A549 (cell line): ENCODE data around the gene ARMC9. TPM values are rescaled to one million over a fixed set of nuclear protein-coding genes. Genes with fewer than 3 reads are reported as not detected.

Source experiments
- CBX2 ChIP-seq: fragments of 200-600 bp; sonication (generic); IDR thresholded peaks from 2 replicates; pipeline ENCODE4 v1.6.1; 2016; ENCODE audit warnings: low read depth, mild to moderate bottlenecking, borderline replicate concordance
- CHD2 ChIP-seq: fragments of 150-350 bp; IDR thresholded peaks from 2 replicates; pipeline ENCODE4 v1.6.1; 2014; ENCODE audit warnings: low read length; ENCODE audit not compliant: partially characterized antibody
- CHD4 ChIP-seq: fragments of 200-600 bp; sonication (generic); IDR thresholded peaks from 2 replicates; pipeline ENCODE4 v1.6.1; 2016; ENCODE audit warnings: antibody characterized with exemption, mild to moderate bottlenecking, borderline replicate concordance
- EHF ChIP-seq: fragments of 250-450 bp; sonication (Bioruptor Pico); IDR thresholded peaks from 2 replicates; pipeline ENCODE4 v1.5.0; 2020; ENCODE audit warnings: mild to moderate bottlenecking
- EP300 ChIP-seq, 2 experiments: fragments of >200 bp; sonication (Bioruptor Twin); formaldehyde crosslinking; IDR thresholded peaks; 2 replicates in 1 of 2; 3 replicates in 1 of 2; pipeline ENCODE4 v1.6.1; 2016 to 2017
- FOSB ChIP-seq: fragments of 250-450 bp; sonication (Bioruptor Pico); IDR thresholded peaks from 2 replicates; pipeline ENCODE4 v1.5.0; 2020; ENCODE audit warnings: mild to moderate bottlenecking, moderate library complexity
- GATA3 ChIP-seq: IDR thresholded peaks from 2 replicates; pipeline ENCODE4 v1.6.1; 2012; ENCODE audit warnings: borderline replicate concordance
- HEYL ChIP-seq: fragments of 250-450 bp; sonication (Bioruptor Pico); IDR thresholded peaks from 2 replicates; pipeline ENCODE4 v1.8.0; 2021; ENCODE audit warnings: mild to moderate bottlenecking, moderate library complexity
- HOXA7 ChIP-seq: fragments of 250-450 bp; sonication (Bioruptor Pico); IDR thresholded peaks from 2 replicates; pipeline ENCODE4 v1.5.0; 2020; ENCODE audit warnings: mild to moderate bottlenecking, moderate library complexity
- JUN ChIP-seq, 2 experiments: fragments of >200 bp; sonication (Bioruptor Twin); formaldehyde crosslinking; IDR thresholded peaks; 2 replicates in 1 of 2; 3 replicates in 1 of 2; pipeline ENCODE4 v1.6.1; 2016 to 2017
- JUNB ChIP-seq: fragments of >200 bp; sonication (Bioruptor Twin); formaldehyde crosslinking; IDR thresholded peaks from 2 replicates; pipeline ENCODE4 v1.6.1; 2016
- KDM1A ChIP-seq: fragments of 200-600 bp; sonication (generic); IDR thresholded peaks from 2 replicates; pipeline ENCODE4 v1.6.1; 2016; ENCODE audit warnings: low read depth, mild to moderate bottlenecking
- KDM5A ChIP-seq: fragments of 200-600 bp; sonication (generic); IDR thresholded peaks from 2 replicates; pipeline ENCODE4 v1.6.1; 2016; ENCODE audit warnings: antibody characterized with exemption, mild to moderate bottlenecking
- MAFK ChIP-seq: fragments of 450-650 bp; IDR thresholded peaks from 2 replicates; pipeline ENCODE4 v1.6.1; 2014; ENCODE audit not compliant: partially characterized antibody
- MYC ChIP-seq: IDR thresholded peaks from 2 replicates; pipeline ENCODE4 v1.6.1; 2012; ENCODE audit warnings: mild to moderate bottlenecking, inconsistent platforms, low read length, improper control_type of control experiment, borderline replicate concordance
- NFE2L2 ChIP-seq: fragments of 150-350 bp; conservative IDR thresholded peaks from 2 replicates; pipeline ENCODE4 v1.6.1; 2014; ENCODE audit warnings: low read length
- POLR2A ChIP-seq: IDR thresholded peaks from 2 replicates; pipeline ENCODE4 v1.6.1; 2012; ENCODE audit warnings: mild to moderate bottlenecking, low read length
- POLR2AphosphoS2 ChIP-seq: conservative IDR thresholded peaks from 2 replicates; pipeline ENCODE4 v1.6.1; 2012; ENCODE audit warnings: low read length, improper control_type of control experiment, inconsistent platforms
- RFX5 ChIP-seq: fragments of 450-650 bp; IDR thresholded peaks from 2 replicates; pipeline ENCODE4 v1.7.1; 2014; ENCODE audit warnings: antibody characterized with exemption, mild to moderate bottlenecking, moderate library complexity
- RNF2 ChIP-seq: fragments of 200-600 bp; sonication (generic); IDR thresholded peaks from 2 replicates; pipeline ENCODE4 v1.6.1; 2016; ENCODE audit warnings: low read depth, mild to moderate bottlenecking, antibody characterized with exemption, moderate library complexity, borderline replicate concordance
- TFCP2L1 ChIP-seq: fragments of 250-450 bp; sonication (Bioruptor Pico); IDR thresholded peaks from 2 replicates; pipeline ENCODE4 v1.5.0; 2021; ENCODE audit warnings: mild to moderate bottlenecking
- ZC3H11A ChIP-seq: fragments of 450-650 bp; IDR thresholded peaks from 2 replicates; pipeline ENCODE4 v1.6.1; 2014; ENCODE audit warnings: antibody characterized with exemption, mild to moderate bottlenecking
- ZFP36 ChIP-seq: fragments of 450-650 bp; IDR thresholded peaks from 2 replicates; pipeline ENCODE4 v1.6.1; 2014; ENCODE audit warnings: borderline replicate concordance; ENCODE audit not compliant: partially characterized antibody
- ZSCAN20 ChIP-seq: fragments of 250-450 bp; sonication (Bioruptor Pico); IDR thresholded peaks from 2 replicates; pipeline ENCODE4 v1.8.0; 2022; ENCODE audit warnings: mild to moderate bottlenecking, moderate library complexity
- polyA plus RNA-seq, 4 experiments: library from polyadenylated mRNA; depleted of rRNA in 3 of 4; stranded (reverse); fragments of >200 nt; fragmentation: RNase III in 1 of 4; extraction: RNeasy Plus Mini Kit Qiagen cat#74134 plus additional on column Dnase treatment in 1 of 4; gene quantifications; 2 replicates in 3 of 4; 3 replicates in 1 of 4; pipeline ENCODE4 v1.2.3, GENCODE V29; 2011 to 2017
- TF ChIP-seq, protein P1 (sequence below): IDR thresholded peaks from 2 replicates; pipeline ENCODE4 v1.6.1; 2012
- TF ChIP-seq, protein P2 (sequence below): fragments of >200 bp; sonication (Bioruptor Twin); formaldehyde crosslinking; IDR thresholded peaks from 3 replicates; pipeline ENCODE4 v1.5.1; 2016
- TF ChIP-seq, protein P3 (sequence below): fragments of 250-450 bp; sonication (Bioruptor Pico); IDR thresholded peaks from 2 replicates; pipeline ENCODE4 v1.5.0; 2021; ENCODE audit warnings: mild to moderate bottlenecking, moderate library complexity, borderline replicate concordance
- TF ChIP-seq, protein P4 (sequence below): fragments of 150-350 bp; IDR thresholded peaks from 2 replicates; pipeline ENCODE4 v1.6.1; 2014; ENCODE audit warnings: low read depth, mild to moderate bottlenecking, low read length
- TF ChIP-seq, protein P5 (sequence below): fragments of >200 bp; sonication (Bioruptor Twin); formaldehyde crosslinking; IDR thresholded peaks from 2 replicates; pipeline ENCODE4 v1.6.1; 2016
- TF ChIP-seq, protein P6 (sequence below): fragments of 200-600 bp; sonication (generic); IDR thresholded peaks from 2 replicates; pipeline ENCODE4 v1.6.1; 2016; ENCODE audit warnings: antibody characterized with exemption, mild to moderate bottlenecking, moderate library complexity
- TF ChIP-seq, protein P7 (sequence below): IDR thresholded peaks from 2 replicates; pipeline ENCODE4 v1.6.1; 2012; ENCODE audit warnings: low read depth, borderline replicate concordance
- TF ChIP-seq, protein P8 (sequence below): fragments of 450-650 bp; IDR thresholded peaks from 2 replicates; pipeline ENCODE4 v1.6.1; 2014; ENCODE audit warnings: antibody characterized with exemption

The ARMC9 gene
- polyA plus RNA-seq, 2 of the 4 experiments (the other 2 are of a cell fraction), result 12.0 to 14.1 TPM

DNA sequence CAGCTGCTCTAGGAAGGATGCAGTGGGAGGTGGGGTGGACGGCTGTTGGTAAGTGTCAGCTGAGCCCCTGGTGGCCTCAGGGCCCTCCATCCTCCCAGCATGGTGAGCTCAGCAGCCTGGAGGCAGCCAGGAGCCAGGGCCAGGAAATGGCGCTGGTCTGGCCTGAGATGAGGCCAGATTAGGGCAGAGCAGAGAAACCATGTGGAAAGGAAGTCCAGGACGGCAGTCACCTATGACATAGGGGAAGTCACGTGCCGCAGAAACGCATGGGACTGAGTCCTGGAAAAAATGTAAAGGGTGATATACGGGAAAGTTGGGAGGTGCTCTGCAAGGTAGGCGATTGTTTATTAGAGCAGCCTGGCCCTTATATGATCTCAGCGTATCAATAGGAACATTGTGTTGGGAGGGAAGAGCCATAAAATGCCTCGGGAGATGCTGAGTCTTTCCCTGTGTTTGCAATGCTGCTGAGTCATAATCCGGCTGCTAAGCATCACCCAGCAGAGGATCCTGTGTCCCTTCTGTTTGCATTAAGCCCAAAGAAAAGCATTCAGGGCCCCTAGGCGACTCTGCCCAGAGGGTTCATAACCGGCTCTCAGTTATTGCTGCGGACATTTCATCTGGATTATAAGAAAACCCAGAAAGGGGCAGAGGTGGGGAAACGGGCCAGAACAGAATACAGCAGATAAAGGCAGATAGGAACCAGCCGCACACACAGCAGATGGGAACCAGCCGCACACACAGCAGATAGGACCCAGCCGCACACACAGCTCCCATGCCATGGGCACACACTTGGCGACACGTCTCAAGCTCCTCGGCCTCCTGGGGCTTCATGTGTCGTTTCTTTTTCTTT lies 166.8 kb downstream of the ARMC9 start (continued):
- TF ChIP-seq KDM5A (no peak), TFCP2L1 (CRISPR knock-in tag) (0 out of 2 replicates have a peak, but pooled peaks have one; percentile 69), CBX2 (no peak), MYC (no peak), ZFP36 (no peak), EHF (CRISPR knock-in tag) (peak; percentile 94), POLR2AphosphoS2 (no peak), MAFK (peak; percentile 95), ZSCAN20 (CRISPR knock-in tag) (peak; percentile 90; the same call in 1 of the 2 replicates), CHD2 (no peak), CHD4 (no peak), EP300 (IDR thresholded peaks at IDR 0.05) (peak in 1 of 2 experiments; percentile 22; a peak in 1 of 5 replicates), HOXA7 (peak; percentile 74), POLR2A (no peak), RFX5 (no peak), JUN (IDR thresholded peaks at IDR 0.05) (peak in 1 of 2 experiments; percentile 41; a peak in 1 of 5 replicates), FOSB (peak; percentile 67; the same call in 1 of the 2 replicates), ZC3H11A (no peak), JUNB (peak; percentile 39; the same call in 1 of the 2 replicates), GATA3 (peak; percentile 23; the same call in 1 of the 2 replicates), HEYL (peak; percentile 96), NFE2L2 (peak; percentile 77), KDM1A (no peak), RNF2 (no peak)
- TF ChIP-seq, protein P1, sequence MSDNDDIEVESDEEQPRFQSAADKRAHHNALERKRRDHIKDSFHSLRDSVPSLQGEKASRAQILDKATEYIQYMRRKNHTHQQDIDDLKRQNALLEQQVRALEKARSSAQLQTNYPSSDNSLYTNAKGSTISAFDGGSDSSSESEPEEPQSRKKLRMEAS, result peak; percentile 96
- TF ChIP-seq, protein P2, sequence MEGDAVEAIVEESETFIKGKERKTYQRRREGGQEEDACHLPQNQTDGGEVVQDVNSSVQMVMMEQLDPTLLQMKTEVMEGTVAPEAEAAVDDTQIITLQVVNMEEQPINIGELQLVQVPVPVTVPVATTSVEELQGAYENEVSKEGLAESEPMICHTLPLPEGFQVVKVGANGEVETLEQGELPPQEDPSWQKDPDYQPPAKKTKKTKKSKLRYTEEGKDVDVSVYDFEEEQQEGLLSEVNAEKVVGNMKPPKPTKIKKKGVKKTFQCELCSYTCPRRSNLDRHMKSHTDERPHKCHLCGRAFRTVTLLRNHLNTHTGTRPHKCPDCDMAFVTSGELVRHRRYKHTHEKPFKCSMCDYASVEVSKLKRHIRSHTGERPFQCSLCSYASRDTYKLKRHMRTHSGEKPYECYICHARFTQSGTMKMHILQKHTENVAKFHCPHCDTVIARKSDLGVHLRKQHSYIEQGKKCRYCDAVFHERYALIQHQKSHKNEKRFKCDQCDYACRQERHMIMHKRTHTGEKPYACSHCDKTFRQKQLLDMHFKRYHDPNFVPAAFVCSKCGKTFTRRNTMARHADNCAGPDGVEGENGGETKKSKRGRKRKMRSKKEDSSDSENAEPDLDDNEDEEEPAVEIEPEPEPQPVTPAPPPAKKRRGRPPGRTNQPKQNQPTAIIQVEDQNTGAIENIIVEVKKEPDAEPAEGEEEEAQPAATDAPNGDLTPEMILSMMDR, result no peak
- TF ChIP-seq, protein P3, sequence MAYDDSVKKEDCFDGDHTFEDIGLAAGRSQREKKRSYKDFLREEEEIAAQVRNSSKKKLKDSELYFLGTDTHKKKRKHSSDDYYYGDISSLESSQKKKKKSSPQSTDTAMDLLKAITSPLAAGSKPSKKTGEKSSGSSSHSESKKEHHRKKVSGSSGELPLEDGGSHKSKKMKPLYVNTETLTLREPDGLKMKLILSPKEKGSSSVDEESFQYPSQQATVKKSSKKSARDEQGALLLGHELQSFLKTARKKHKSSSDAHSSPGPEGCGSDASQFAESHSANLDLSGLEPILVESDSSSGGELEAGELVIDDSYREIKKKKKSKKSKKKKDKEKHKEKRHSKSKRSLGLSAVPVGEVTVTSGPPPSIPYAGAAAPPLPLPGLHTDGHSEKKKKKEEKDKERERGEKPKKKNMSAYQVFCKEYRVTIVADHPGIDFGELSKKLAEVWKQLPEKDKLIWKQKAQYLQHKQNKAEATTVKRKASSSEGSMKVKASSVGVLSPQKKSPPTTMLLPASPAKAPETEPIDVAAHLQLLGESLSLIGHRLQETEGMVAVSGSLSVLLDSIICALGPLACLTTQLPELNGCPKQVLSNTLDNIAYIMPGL (CRISPR knock-in tag), result peak; percentile 88
- TF ChIP-seq, protein P4, sequence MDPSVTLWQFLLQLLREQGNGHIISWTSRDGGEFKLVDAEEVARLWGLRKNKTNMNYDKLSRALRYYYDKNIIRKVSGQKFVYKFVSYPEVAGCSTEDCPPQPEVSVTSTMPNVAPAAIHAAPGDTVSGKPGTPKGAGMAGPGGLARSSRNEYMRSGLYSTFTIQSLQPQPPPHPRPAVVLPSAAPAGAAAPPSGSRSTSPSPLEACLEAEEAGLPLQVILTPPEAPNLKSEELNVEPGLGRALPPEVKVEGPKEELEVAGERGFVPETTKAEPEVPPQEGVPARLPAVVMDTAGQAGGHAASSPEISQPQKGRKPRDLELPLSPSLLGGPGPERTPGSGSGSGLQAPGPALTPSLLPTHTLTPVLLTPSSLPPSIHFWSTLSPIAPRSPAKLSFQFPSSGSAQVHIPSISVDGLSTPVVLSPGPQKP, result no peak
- TF ChIP-seq, protein P5, sequence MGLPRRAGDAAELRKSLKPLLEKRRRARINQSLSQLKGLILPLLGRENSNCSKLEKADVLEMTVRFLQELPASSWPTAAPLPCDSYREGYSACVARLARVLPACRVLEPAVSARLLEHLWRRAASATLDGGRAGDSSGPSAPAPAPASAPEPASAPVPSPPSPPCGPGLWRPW, result no peak
- TF ChIP-seq, protein P6, sequence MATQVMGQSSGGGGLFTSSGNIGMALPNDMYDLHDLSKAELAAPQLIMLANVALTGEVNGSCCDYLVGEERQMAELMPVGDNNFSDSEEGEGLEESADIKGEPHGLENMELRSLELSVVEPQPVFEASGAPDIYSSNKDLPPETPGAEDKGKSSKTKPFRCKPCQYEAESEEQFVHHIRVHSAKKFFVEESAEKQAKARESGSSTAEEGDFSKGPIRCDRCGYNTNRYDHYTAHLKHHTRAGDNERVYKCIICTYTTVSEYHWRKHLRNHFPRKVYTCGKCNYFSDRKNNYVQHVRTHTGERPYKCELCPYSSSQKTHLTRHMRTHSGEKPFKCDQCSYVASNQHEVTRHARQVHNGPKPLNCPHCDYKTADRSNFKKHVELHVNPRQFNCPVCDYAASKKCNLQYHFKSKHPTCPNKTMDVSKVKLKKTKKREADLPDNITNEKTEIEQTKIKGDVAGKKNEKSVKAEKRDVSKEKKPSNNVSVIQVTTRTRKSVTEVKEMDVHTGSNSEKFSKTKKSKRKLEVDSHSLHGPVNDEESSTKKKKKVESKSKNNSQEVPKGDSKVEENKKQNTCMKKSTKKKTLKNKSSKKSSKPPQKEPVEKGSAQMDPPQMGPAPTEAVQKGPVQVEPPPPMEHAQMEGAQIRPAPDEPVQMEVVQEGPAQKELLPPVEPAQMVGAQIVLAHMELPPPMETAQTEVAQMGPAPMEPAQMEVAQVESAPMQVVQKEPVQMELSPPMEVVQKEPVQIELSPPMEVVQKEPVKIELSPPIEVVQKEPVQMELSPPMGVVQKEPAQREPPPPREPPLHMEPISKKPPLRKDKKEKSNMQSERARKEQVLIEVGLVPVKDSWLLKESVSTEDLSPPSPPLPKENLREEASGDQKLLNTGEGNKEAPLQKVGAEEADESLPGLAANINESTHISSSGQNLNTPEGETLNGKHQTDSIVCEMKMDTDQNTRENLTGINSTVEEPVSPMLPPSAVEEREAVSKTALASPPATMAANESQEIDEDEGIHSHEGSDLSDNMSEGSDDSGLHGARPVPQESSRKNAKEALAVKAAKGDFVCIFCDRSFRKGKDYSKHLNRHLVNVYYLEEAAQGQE, result no peak
- TF ChIP-seq, protein P7, sequence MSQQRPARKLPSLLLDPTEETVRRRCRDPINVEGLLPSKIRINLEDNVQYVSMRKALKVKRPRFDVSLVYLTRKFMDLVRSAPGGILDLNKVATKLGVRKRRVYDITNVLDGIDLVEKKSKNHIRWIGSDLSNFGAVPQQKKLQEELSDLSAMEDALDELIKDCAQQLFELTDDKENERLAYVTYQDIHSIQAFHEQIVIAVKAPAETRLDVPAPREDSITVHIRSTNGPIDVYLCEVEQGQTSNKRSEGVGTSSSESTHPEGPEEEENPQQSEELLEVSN, result peak; percentile 69; the same call in 1 of the 2 replicates
- TF ChIP-seq, protein P8, sequence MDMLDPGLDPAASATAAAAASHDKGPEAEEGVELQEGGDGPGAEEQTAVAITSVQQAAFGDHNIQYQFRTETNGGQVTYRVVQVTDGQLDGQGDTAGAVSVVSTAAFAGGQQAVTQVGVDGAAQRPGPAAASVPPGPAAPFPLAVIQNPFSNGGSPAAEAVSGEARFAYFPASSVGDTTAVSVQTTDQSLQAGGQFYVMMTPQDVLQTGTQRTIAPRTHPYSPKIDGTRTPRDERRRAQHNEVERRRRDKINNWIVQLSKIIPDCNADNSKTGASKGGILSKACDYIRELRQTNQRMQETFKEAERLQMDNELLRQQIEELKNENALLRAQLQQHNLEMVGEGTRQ, result peak; percentile 92
